HG02973 (cell line): ENCODE measurements around the gene NEK3.
"Not testable (repeated sequence)": the region's sequence is repeated elsewhere in the genome, so short reads cannot be mapped to it uniquely, and the experiment has no call there.

Source experiments
- ATAC-seq: cut with Tn5 transposase; IDR thresholded peaks from one replicate; pipeline ENCODE4 v1.9.1; 2021; ENCODE audit warnings: moderate library complexity; ENCODE audit not compliant: unreplicated experiment

NEK3 gene, protein sequence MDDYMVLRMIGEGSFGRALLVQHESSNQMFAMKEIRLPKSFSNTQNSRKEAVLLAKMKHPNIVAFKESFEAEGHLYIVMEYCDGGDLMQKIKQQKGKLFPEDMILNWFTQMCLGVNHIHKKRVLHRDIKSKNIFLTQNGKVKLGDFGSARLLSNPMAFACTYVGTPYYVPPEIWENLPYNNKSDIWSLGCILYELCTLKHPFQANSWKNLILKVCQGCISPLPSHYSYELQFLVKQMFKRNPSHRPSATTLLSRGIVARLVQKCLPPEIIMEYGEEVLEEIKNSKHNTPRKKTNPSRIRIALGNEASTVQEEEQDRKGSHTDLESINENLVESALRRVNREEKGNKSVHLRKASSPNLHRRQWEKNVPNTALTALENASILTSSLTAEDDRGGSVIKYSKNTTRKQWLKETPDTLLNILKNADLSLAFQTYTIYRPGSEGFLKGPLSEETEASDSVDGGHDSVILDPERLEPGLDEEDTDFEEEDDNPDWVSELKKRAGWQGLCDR

DNA sequence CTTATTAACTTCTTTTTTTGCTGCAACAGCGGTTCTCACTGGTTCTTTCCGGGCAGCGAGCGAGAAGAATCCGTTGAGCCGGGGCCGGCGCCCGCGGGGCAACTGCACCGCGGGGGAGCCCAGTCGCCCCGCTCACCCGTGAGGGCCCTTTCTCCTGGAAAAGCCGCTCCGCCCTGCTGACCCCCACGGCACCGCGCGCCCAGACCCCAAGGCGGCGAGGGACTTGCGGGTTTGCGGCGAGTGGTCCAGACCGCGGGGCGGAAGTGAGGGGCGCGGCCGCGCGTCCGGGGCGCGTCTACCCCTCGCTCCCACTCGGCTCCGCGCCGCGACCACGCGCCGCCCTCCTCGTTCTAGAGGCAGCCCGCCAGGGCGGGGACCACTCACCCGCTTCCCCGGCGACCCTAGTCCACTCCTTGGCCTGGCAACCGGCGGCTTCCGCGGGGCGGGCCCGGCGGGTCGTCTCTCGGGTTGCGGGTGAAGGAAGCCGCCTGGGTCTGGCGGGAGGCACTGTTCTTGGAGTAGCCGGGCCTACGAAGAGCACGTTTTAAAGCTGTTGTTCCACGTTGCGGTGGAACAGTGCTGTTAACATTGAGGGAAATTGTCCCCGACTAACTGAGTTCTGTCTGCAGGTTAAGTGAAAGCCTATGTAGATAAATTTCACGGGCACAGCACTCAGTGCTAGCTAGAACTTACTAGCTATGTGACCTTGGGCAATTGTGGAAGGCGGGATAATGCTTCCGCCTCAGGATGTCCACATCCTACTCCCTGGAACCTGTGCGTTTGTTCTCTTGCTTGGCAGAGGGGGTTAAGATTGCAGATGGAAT, at the start of gene NEK3:
TSS of gene NEK3 (minus strand) at position 439 of the 824 bp plus-strand sequence. CDS start 3,406 bp downstream, outside the sequence.
- ATAC-seq = peak; percentile 82

DNA sequence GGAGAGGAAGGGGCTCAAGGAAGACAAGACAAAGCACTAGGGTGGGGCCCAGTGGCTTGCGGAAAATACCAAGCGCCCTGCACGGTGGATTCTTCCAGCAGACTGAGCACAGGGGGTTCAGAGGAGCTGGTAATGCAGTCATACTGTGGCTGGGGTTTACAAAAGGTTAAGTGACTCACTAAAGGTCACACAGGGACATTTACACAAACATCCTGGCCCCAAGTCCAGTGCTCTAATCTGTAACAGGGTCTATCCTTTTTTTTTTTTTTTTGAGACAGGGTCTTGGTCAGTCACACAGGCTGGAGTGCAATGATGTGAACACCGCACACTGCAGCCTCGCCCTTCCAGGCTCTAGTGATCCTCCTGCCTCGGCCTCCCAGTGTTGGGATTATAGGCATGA, 49.0 kb upstream of the NEK3 start:
- ATAC-seq = not testable (repeated sequence)

DNA sequence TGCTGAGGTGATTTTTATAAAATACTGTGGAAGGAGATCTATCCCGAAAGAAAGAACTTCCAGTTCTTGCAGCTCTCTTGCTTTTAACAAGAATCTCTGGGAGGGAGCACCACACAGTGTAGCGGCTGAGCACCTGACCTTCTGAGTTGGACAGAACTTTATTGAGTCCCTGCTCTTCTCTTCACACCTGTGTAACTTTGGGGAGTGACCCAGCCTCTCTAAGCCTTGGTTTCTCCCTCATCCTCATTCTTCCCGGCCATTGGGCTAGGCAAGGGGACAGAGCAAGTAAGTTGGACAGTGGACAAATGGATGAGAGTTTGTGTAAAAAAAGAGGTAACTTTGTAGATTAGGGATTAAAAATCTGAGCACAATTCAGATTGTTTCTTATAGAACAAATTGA, 48.5 kb upstream of the NEK3 start:
- ATAC-seq = not testable (repeated sequence)

DNA sequence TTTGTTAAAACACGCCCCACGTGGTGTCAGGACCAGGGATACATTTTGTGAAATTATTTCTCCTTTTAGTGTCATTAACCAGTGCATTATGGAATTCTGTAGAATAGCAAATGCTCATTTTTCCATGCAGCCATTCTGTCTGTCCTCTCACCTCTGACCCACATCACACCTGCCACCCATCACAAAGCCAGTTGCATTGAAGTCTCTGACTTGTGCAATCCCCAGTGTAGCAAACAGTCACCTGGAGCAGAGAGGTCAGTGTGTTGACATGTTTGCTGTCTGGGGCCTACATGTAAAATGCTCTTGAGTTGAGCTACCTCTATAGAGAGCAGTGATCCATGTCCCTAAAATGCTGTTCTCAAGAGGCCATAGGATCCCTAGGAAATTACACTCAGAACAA, 47.9 kb upstream of the NEK3 start:
- ATAC-seq = not testable (repeated sequence)

DNA sequence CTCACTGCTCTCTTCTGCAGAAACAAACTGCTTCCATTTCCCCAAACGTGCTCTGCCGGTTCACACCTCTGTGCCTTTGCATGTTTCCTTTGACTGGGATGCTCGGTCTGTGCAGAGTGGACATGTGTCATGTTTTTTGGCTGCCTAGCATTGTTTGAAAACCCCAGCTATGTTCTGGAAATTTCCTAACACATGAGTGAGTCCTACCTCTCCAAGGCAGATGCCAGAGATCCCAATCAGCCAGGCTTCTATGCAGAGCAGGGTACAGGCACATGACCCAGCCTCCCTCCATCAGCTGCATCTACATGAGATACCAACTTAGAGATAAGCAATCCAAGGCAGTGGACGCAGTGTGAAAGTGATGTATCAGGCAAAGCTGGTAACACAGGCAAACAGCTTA, 45.1 kb upstream of the NEK3 start:
- ATAC-seq = not testable (repeated sequence)

DNA sequence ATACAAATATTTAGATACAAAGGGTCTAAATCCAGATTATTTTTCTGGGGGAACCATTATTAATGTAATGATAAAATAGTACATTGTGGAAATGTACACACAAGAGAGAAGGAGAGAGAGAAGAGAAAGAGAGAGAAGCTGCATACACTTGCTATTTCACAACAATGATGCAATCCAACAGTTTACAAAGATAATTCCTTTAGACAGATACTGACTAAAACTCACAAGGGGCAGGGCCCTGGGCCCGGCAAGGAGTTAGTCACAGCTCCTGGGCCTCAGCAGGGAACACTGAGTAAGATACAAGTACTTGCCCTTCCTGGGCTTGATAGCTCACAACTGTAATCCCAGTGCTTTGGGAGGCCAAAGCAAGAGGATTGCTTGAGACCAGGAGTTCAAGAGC, 44.5 kb upstream of the NEK3 start:
- ATAC-seq = not testable (repeated sequence)

DNA sequence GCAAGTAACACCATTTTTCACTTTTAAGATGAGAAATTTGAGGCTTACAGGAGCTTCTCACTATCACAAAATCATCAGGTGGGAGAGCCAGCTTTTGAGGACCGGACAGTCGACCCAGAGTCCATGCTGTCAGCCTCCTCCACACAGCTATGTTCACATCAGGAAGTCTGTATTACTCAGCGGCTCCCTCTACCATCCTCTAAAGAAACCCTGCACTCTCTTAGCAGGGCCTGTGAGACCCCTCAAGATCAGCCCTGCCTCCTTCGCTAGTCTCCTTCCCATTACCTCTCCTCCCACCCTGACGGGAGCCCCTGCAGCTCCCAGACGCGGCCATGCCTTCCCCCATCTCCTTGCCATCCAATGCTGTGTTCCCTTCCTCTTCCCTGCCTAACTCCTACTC, 43.1 kb upstream of the NEK3 start:
- ATAC-seq = not testable (repeated sequence)

DNA sequence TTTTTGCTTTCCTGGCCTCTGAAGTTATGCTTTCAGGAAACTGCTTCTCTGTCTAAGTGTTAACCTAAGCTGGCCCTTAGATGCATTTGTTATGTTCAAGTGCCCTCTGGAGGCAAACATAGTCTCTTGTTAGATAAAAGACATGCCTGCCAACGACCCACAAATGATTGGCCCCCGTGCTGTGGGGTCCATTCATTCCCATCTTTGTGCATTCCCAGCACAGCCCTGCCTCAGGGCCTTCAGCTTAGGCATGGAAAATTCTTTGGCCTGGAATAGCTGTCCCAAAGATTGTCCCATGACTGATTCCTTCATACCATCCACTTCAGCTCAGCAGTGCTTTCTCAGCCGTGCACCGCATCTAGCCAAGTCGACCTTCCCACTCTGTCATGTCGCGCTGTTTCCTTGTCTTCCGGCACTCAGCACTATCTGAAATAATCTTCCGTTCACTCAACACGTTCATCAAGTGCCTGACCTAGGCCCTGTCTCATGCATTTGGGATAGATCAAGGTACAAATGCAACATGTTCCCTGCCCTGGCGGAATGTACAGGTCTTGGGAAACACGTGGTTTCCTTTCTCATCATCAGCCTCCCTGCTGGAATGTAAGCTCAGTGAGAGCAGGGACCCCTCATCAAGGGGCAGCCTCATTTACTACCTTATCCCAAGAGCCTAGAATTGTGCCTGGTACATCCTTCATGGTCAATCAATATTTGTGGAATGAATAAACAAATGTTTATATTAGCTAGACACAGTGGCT, 42.2 kb upstream of the NEK3 start:
- ATAC-seq = not testable (repeated sequence)

DNA sequence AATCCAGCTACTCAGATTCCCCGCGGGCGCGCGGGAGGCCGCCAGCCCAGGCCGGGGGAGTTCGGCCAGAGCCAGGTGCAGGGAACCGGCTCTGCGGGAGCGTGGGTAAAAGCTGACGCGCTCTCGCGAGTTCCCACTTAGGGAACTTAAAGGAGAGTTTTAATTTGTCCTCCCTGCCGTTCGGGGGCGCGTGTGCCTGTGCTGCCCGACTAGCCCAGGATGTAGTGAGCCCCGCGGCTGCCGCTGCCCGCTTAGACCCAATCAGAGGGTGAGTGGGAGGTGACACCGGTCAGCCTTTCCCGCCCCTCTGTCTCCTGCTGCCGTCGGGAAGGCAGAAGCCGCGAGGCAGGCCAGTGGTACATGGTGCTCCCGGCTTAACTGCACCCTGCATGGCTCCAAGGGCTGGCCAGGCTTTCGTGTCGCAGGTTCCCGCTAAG, 36.0 kb upstream of the NEK3 start:
- ATAC-seq = peak; percentile 42

DNA sequence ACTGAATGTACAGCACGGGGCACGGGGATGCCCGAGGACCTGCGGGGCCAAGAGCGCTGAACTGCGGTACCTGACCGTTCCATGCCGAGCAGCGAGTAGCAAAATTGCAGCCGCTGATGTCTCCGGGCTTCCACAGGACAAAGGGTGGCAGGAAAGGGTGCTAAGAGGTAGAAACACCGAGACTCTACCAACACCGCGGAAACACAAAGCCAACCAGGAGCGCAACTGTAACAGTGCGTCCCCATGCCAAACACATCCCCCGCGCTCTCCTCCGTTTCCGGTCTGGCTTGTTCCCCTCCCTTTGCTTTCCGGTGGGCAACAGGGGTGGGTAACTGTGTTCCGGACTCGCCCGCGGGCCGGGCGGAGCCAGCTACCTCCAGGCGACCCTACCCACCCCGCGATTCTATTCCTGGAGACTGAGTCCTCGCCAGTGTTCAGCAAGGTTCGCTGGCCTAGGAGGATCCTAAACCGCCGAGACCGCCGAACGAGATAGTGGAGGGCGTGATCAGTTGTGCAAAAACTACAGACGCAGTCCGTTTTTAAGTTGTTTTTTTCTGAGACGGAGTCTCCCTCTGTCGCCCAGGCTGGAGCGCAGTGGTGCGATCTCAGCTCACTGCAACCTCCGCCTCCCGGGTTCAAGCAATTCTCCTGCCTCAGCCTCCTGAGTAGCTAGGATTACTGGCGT, 34.9 kb upstream of the NEK3 start:
- peak; percentile 77 for ATAC-seq

DNA sequence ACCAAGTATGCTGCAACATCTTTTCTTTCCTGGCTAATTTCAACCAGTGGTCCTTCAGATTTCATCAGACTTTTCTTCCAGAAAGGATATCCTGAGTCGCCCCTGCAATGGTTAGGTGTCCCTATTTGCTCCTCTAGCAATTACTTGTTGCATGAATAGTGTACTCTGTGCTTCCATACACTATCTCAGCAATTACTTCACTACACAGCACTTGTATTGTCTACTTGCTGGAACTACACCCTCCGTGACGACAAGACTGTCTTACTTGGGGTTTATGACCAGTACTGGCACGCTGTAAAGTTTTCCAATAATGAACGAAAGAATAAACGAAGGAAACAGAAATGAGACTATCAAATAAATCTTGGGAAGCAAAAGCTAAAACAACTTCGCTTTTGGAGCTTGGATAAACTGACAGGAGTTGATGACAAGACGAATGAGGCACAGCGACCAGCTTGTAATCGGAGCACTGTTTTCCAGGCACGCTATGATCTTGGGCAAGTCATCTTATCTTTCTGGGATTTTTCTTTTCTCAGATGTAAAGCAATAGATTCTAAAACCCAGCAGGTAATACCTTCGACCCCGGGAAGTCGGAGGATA, 34.3 kb upstream of the NEK3 start:
- peak; percentile 37 for ATAC-seq

DNA sequence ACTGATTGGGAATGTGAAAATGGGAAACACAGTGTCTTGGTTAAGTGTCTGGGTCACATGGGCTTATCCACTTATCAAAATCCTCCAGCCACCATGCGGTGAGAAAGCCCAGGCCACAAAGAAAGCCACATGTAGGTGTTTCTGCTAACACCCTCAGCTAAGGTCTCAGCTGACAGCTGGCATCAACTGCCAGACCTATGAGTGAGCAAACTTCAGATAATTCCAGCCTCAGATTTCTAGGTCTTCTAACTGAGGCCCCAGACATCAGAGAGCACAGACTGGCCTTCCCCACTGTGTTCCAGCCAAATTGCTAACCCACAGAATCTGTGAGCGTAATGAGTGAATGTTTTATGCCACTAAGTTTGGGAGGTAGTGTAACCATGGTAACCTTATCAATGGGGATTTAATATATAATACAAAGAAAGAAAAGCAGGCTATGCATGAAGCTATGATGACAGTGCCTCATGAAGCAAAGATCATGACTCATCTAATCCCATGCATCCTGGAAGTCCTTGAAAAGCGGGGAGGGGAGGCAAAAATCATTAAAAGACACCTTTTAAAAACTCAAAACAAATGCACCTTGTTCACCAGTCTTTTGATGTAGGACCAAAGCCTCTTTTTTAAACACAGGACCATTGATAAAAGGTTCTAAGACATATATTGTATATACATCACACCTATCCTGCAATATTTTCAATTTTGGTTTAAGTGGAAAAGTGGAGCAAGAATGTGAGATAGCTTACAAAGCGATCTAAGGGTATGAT, 28.2 kb upstream of the NEK3 start:
- ATAC-seq = peak; percentile 72

DNA sequence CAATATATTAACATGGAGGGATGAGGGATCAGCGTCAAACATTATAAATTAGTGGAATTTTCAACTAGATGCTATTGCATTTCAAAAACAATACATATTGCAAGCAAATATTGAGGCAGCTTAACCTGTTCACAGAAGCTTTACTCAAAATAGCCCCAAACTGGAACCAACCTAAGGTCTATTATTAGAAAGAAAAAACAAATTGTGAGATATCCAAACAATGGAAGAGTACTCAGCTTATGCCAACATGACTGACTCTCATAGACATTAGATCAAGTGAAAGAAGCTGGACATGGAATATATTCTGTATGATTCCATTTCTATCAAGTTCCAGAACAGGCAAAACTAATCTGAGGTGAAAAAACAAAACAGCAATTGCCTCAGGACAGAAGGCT, 27.6 kb upstream of the NEK3 start:
- ATAC-seq = no peak

DNA sequence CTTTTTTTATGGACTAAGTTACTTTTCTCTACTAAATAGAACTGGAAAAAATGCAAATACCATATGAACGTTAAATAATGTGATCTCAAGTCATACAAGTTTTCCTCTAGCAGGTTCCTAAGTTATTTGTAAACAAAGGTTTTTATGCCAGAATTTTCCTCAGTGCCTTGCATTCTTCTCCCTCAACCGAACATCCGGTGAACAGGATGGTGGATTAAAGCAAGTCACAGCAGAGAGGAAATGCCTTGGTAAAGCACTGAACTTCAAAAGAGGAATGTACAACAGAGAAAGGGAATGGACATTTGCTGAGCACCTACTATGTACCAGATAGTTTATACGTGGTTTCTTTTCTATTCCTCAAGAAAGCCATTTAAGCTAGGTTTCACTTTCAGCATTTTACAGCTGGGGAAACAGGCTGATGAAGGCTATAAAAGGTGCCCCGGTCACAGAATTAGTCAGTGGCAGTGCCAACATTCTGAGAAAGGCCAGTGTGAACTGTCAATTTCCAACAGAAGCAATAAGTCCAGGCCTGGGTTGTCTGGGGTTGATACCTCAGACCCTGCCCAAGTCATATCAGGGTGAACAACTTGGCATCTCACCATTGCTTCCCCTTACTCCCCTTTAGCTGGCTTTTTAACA, 22.0 kb upstream of the NEK3 start:
- ATAC-seq = not testable (repeated sequence)

DNA sequence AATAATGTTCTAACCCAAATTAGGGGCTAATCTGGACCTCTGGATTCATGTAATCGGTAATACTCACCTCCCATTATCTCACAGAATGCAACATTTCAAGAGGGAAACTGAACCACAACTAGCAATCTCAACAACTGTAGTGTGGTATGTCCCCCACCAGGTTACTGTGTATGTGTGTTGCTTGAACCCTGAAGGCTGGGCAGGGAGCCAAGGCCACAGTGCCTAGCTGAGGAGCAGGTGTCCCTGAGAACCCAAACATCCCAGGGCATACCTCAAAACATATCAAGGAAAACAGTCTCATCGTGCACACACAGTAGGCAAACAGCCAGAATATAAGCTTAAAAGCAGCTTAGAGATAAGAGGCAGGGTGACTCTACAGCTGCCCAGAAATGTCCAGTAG, 20.5 kb upstream of the NEK3 start:
- no peak for ATAC-seq

DNA sequence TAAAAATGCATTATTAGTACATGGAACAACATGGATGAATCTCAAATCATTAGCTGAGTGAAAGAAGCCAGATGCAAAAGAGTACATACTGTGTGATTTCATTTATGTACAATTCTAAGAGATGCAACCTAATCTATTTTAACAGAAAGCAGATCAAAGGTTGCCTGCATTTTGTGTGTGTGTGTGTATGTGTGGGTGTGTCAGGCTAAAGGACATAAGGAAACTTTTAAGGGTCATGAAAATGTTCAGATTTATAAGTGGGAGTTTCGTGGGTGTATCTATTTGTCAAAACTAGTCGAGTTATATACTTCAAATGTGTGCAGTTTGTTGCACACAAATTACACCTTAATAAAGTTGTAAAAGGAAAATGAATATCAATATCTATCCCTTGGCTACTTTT, 17.9 kb upstream of the NEK3 start:
- no peak for ATAC-seq

DNA sequence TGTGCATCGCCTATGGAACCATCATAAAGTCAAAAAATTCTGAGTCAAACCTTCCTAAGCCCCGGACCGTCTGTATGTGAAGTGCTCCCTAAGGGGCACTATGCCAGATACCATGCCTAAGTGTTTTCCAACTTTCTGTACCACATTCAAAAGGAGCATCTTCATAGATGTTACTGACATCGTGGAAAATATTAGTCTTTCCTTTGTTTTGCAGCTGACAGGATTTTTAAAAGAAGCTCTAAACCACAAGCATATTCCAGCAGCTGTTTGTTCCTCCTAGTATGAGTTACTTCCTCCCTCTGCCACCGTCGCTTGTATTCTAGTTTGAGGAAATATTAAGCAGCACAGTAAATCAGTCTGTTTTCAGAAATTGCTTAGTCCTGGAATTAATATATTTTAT, 14.6 kb upstream of the NEK3 start:
- ATAC-seq = not testable (repeated sequence)

DNA sequence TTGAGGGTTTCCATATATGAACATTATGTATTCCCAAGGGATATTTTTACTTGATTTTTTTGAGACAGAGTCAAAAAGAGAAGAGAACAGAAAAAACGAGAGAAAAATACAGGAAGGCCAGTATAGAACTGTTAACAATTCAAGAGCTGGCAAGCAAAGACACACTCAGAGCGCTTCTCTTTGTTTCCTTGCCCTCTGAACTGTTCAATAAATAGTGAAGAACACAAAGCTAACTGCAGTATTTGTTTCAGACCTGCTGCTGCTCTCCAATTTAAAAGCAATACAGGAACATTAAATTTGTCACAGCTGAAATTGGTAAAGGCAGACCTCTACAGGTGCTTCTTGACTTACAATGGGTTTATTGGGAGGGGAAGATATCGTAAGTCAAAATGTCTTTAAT, 14.0 kb upstream of the NEK3 start:
- no peak for ATAC-seq

DNA sequence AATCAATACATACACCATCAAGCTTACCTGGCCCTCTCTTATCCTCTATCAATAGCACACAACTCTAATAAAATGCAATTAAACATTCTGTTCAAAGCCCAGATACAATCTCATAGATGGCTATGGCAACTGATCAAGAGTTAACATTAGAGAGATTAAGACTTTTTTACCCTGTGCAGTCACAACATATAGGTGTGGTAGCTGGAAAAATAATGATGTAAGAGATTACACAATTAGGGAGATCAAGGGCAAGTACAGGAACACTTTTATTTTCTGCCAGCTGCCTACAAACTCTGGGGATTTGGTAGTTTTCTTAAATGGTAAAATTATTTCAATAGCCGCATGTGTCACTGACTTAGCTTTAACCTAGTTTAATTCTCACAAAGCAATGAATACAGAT, 12.3 kb upstream of the NEK3 start:
- ATAC-seq = not testable (repeated sequence)
